Measurements from ENCODE around the gene CELF2.
"Not testable (repeated sequence)": the region's sequence is repeated elsewhere in the genome, so short reads cannot be mapped to it uniquely, and the experiment has no call there.

Gene CELF2

DNA sequence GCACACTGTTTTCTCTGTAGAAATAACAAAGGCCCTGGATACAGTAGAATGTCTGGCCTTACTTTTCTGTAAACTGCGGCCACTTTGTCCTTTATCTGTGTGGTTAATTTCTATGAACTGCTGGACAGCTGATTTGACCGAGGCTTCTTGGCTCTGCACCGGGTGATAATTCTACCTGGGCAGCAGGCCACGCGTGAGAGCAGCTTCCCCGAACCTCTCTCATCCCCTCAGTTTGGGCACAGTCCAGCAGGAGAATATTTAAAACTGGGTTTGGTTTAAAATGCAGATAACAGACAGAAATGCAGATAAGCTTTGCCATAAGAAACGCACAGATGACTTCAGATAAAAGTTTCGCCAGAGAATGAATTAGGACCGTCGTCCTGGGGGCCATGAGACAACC is 81.0 kb downstream of the CELF2 start:
- DNase-seq = no peak

DNA sequence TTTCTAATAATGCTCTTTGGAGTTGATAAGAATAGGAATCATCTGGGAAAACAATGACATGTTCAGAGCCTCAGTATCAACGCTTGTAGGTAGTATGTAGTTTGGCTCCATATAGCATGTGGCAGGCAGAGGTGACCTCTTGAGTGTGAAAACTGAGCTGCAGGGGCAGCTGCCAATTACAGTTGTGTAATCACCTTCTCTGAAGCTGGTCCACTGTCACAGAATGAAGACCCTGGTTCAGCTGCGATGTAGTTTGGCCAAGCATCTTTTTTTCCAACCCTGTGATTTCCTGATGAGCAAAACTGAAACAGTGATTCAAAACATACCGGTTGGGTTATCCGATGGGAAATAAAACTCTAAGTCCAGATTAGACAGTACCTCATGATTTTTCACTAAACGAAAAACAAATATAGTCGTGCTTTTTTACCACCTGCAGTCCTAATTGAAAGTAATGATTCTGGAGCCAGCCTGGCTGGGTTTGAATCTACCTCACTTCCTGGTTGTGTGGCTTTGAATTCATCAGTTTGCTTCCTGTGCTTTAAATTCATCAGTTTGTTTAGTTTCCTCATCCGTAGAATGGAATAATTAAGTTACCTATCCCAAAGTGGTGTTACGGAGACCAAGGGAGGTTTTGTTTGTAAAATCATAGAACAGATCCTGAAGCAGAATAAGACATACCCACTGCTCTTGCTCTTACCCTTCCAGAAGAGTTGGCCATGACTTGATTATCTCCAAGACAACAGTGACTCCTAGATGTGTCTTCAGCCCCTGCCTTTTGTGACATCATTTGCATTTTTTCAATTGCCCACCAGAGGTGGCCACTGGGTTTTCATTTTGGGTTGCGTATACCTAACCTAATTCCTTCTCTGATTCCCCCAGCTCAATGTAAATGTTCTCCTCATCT is 87.4 kb downstream of the CELF2 start:
- DNase-seq = no peak

DNA sequence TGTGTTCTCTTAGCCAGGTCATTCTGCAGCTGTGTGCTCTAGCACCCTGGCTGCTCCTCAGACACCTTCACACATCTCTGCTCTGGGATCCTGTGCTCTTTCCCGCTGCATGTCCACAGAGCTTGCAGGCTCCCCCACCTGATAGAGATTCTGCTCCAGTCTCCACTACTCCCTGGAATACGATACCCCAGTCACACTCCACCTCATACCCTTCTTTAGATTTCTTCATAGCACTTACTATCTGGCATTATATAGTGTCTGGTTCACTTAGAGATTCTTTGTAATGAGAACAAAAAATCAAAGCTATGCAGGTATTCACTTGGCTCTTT is 88.0 kb downstream of the CELF2 start:
- no peak for DNase-seq

DNA sequence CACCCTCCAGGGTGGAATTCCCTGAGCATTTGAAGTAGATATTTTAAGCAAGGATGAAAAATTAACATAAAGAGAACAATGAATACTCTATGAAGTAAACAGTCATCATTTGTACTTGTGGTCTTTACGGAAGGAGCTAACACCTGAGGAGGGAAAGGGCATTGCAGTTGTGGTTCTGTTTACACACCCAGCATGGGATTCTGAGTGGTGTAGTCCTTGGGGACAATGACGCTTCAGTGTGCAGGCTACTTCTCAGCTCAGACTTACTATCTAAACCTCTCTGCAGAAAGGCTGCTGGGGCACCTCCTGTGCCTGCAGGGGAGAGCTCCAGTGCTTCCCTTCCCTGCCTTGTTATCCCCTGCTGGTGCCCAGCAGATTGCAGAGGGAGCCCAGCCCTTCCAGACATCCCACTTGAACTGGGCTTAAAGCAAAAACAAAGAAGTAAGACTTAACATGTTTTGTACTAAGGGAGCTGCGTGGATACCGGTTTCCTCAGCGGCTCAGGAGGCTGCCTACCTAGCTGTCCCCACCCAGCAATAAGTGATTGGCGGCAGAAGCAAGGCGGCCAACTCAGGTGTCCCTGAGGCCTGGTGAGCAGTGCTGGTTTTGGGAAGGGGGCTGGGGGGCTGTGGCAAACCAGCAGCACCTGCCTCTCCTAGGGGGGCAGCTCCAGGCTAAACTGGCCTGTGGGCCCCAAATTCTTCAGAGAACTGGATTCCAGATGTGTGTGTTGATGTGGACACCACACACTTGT is 89.1 kb downstream of the CELF2 start:
- no peak for DNase-seq

DNA sequence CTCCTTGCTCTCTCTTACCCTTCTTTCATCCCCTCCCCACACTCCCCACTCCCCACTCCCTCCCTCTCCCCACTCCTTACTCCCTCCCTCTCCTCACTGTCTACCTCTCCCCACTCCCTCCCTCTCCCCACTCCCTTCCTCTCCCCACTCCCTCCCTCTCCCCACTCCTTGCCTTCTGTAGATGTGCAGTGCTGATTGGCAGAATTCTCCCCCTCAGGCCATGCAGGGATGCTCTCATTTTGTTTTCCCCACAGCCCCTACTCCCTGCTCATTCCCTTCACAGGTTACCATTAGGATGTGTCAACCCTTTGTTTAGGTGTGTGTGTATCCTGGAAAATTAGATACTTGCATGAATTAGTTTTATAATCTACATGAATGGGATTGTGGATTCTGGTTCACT is 90.3 kb downstream of the CELF2 start:
- no peak for DNase-seq

DNA sequence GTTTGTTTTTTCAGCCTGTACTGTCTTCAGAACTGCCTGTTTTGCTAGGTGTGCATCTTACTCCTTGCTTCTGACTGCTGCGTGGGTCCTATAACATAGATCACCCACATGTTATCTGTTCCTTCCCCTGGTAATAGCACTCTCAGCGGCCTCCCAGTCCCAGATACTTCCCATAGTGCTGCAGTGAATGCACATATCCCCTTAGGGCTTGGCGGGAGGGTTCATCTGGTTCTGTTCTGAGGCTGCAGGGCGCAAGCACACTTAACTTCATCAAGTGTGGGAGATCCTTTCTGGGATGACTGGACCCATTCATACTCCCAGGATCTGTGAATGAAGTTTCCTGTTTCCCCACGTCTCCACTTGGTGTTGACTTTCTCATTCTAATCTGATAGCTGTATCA is 90.7 kb downstream of the CELF2 start:
- DNase-seq = no peak

DNA sequence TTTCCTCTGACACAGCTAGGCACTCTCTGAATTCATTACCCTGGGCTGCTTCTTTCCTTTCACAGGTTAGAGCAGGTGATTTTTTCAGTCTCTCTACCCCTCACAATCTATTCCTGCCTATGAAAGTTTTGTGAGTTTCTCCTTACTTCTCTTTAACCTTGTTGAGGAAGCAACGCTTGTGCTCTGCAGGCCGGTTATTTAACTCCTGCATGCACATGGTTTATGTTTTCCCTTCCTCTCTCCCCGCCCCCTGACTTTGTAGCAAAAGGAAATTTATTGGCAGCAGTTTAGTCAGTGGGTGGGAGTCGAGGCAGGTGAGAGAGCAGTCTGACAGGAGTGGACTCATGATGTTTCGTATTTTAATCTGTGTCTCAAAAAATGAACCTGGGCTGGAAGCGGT is 91.9 kb downstream of the CELF2 start:
- no peak for DNase-seq

DNA sequence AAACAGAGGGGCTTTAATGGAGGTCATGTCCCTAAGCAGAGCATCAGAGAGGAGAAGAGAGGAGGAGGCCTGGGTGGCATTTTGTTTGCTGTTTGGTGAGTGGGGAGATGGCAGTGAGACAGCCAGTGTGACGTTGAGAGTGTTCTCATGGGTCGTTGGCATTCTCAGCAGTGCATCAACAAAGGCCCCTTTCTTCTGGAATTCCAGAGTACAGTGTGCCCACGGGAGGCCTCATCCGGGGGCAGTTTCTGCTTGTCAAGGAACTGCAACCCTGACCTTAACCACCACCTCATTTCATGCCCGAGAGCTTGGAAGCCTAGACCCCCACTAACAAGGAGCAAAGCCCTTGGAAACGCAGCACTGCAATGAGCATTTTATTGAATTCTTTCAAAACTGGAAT is 92.9 kb downstream of the CELF2 start:
- no peak for DNase-seq

DNA sequence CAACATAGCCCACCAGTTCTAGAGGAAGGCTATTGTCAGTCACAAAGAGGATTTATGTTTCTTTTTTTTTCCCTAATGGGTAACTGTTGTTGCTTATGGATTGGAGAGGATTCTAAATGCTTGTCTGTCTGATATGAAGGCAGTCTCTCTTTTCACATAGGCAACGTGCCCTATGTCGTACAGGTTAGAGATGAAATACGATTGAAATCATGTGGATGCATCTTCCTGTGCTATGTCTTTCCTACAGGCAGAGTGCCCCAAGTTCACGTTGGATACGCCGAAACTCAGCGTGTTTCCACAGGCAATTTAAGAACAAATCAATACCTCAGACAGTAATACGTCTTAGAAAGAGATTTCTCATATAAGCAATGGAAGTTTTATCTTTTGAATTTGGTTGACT is 93.8 kb downstream of the CELF2 start:
- no peak for DNase-seq

DNA sequence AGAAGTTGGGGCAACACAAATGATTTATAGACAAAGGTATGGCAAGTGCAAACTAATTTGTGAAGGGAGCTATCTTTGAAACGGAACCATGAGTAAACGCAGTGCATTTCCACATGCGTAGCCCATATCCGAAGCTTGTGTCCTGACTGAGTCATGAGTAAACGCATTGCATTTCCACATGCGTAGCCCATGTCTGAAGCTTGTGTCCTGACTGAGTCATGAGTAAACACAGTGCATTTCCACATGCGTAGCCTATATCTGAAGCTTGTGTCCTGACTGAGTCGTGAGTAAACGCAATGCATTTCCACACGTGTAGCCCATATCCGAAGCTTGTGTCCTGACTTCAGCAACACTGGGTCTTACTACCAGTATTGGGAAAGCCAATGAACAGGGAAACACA is 95.0 kb downstream of the CELF2 start:
- no peak for DNase-seq

DNA sequence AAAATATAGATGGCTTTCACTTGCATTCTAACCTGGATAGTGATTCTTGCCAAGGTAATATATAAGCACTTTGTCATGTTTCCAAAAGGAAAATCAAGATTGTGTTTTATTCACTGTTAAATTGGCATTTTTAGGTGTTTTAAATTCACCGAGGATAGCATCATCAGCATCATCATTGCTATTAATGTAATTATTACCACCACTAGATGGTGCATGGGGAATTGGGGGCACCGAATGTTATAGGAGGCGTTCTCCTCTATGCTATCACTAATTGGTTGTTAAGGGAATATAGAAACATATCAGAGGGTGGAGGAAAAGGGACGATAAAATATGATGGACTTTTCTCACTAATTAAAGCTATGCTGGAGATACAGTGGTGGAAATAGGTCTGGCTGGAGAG is 95.5 kb downstream of the CELF2 start:
- no peak for DNase-seq

DNA sequence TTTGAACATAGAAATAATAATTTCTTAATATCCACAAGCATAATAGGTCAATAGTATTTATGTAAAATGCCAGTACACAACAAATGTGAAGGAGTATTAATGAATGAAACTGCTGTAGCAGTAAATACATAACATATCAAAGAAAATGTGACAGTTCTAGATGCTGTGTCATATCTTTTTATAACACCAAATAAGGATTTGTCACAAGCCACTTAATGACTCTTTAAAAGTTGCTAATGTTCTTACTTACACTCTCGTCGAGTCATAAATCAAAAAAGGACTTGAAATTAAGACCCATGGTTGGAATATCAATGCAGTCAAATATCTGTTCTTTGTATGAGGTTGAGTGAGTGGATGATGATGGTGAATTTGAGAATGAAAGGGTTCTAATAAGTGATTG is 96.6 kb downstream of the CELF2 start:
- no peak for DNase-seq

DNA sequence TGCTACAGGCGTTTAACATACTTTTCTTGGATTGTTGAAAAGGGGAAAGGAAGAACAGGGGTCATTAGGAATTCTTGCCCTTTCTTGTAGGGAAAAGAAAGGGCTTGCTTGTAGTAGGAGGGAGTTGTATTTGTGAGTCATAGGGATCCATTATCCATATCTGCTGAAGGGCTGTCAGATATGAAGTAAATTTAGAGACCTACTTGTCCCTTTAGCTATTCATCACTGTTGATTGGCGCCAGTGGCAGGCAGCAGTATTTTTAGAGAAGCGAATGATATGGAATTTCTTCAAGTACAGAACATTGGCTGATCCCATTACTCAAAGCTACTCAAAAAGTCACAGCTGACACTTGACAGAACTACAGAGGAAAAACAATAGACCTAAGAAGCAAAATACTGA is 97.7 kb downstream of the CELF2 start:
- no peak for DNase-seq

DNA sequence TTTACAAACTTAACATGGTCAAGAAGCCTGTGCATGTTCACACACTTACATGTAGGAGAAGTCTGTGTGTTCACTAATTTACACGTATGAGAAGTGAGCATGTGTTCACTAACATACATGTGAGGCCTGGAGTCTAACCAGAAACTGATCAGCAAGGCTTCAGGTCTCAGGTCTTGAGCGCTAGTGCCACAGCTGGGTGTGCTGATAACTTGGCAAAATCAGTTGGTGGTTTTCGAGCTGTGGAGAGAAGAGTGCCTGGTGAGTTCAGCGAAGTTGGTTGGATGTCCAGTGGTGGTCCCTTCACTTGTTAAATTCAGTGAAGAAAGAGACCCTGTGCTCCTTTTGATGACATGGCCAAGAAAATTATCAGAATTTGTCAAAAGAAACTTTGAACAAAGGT is 98.7 kb downstream of the CELF2 start:
- no peak for DNase-seq

DNA sequence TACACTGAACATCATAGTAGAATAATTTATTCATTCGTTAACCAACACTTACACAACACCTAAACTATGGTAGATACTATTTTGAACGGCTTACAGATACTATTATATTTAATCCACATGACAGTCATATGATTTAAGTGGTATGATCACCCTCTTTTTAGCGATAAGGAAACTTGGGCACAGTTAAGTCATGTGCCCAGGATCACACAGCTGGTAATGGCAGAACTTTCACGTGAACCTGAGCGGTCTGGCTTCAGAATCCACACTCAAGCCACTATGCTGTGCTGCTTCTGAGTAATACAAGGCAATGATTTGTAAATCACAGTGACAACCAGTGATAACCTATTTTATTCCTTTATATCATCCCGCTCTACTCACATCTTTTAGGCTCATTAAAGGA is 99.1 kb downstream of the CELF2 start:
- no peak for DNase-seq

DNA sequence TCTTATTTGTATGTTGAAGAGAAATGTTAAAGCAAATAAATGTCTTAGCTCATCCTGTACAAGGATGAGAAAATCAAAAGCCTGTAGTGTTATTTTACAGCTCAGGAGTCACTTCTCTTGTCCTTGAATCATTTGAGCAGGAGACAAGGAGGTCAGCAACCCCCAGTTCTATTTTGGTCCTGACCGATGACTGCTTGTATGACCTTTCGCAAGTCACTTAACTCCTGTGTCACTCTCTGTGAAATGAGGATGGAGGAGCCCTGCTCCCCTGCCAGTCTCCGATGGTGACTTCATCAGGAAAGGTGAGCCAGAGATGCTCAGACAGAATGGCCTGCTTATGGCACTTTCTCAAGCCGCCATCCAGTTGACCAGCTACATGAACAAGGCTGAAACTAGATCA is 101.0 kb downstream of the CELF2 start:
- no peak for DNase-seq

DNA sequence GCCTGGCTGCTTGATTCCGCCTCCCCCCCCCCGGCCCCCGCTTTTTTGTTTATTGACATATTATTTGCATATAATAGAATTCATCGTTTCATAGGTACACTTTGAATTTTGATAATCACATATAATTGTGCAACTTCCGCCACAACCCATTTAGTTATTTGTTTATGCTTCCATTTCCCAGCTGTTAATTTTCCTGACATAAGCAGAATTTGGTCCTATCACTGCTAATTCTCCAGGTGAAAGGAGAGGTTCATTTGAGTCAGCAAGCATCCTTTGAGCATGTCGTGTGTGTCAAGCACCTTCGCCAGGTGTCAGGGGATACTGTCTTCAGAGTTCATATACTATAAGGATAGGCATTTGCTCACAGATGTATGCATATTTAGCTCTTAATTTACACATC is 102.2 kb downstream of the CELF2 start:
- DNase-seq = no peak

DNA sequence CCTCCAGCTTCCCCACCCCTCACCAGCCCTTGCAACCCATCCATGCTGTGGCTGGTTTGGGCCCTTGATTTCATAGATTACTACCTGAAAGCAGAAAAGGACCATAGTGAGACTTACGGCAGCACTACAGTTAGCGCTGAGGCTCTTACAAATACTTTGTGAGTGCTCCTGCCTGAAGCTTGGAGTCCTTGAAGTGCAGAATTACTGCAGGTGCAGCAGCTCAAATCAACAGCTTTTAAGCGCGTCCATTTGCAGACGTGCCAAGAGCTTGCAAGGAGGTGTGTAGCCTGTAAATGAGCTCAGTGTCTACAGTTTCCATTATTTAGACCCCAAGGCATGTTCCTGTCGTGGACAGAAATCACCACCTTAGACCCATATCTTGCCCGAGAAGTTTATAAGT is 103.0 kb downstream of the CELF2 start:
- DNase-seq = no peak

DNA sequence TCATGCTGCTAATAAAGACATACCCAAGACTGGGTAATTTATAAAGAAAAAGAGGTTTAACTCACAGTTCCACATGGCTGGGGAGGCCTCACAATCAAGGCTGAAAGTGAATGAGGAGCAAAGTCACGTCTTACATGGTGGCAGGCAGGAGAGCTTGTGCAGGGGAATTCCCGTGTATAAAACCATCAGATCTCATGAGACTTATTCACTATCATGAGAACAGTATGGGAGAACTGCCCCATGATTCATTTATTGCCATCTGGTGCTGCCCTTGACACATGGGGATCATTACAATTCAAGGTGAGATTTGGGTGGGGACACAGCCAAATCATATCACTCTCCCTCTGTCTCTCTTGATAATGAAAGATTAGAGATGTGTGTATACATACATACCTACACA is 106.2 kb downstream of the CELF2 start:
- DNase-seq = not testable (repeated sequence)

DNA sequence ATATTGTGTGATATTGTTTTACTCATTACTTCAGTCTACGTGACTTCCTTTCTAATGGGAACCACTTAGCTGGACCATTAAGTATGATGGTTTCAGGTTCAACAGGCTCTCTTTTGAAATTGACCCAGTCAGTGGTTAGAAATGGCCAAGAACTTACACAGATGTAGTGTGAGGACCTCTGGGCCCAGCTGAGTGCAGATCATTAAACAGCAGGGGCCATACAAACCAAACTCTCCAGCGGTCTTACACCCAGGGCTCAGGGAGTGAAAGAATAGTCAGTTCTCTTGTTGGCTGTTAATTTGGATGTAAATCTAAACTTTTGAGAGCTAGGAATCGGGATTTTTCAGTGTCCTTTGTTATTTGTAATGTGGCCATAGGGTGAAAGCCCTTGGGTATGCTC is 107.3 kb downstream of the CELF2 start:
- DNase-seq = no peak

DNA sequence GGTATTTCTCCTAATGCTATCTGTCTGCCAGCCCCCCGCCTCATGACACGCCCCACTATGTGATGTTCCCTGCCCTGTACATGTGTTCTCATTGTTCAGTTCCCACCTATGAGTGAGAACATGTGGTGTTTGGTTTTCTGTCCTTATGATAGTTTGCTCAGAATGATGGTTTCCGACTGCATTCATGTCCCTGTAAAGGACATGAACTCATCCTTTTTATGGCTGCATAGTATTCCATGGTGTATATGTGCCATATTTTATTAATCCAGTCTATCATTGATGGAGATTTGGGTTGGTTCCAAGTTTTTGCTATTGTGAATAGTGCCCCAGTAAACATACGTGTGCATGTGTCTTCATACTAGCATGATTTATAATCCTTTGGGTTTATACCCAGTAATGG is 109.3 kb downstream of the CELF2 start:
- DNase-seq = not testable (repeated sequence)

DNA sequence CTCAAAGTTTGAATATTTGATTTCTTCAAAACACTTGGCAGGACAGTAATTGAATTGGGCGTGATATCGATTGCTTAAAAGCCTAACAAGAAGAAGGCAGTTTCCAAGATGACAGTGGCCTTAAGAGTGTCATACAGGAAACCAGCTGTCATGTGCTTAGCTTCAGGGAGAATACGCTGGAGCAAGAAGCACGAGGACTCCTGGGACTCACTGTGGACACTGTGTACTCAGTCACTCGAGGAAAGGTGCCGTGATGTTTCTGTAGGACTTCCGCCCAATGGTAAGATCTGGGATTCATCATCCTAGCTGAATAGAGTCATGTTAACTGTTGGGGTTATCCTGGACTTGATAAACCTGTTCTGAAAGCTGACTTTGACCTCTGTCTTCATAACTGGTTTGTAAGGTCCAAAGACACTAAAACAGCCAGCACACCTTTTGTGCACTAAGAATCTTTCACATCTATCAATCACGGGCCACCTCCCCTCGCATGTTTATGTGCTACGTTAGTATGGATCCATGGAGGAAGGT is 113.5 kb downstream of the CELF2 start:
- no peak for DNase-seq

DNA sequence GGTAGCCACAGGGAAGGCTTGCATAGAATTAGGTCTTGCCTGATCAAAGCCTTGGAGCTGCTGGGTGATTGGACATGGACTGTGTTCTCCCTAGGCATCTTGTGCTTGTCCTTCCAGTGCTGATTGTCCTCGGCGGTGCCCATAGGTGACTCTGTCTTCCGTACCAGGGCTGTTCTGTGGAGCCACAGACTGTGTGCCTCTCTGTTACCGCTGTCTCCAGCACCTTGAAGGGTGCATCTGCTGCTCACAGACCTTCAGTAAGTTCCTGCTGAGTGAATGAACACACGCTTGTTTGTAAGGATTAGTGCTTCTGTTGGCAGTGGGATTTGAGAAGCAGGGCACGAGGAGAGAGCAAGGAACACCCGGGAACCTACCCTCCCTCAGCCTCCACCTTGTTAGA is 116.7 kb downstream of the CELF2 start:
- DNase-seq = no peak

DNA sequence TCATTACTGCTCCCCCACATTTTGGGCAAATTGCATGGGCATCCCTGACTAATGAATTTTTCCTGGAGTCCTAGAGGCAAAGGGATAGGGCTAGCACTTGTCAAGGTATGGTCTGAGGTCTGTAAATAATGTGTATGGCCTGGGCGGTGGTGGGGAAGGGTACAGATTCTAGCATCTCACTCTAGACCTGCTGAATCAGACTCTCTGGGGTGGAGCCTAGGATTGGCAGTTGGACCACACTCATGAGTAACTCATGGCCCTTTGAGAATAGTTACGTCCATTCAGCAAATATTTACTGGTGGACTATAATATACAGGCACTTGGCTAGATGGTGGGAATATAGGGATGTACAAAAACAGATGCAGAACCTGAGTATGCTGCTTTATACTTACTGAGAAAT is 118.0 kb downstream of the CELF2 start:
- no peak for DNase-seq

Measured in DMS153 (cell line).